Measurements from ENCODE around the gene KLF11. TPM values are rescaled to one million over a fixed set of nuclear protein-coding genes. Genes with fewer than 3 reads are reported as not detected.

KLF11 gene
- total and polyA plus RNA-seq, 2 donors (not counting 3 experiments of a cell fraction or from before 2014, with no cell fraction given), result 10.5 to 11.3 TPM

DNA sequence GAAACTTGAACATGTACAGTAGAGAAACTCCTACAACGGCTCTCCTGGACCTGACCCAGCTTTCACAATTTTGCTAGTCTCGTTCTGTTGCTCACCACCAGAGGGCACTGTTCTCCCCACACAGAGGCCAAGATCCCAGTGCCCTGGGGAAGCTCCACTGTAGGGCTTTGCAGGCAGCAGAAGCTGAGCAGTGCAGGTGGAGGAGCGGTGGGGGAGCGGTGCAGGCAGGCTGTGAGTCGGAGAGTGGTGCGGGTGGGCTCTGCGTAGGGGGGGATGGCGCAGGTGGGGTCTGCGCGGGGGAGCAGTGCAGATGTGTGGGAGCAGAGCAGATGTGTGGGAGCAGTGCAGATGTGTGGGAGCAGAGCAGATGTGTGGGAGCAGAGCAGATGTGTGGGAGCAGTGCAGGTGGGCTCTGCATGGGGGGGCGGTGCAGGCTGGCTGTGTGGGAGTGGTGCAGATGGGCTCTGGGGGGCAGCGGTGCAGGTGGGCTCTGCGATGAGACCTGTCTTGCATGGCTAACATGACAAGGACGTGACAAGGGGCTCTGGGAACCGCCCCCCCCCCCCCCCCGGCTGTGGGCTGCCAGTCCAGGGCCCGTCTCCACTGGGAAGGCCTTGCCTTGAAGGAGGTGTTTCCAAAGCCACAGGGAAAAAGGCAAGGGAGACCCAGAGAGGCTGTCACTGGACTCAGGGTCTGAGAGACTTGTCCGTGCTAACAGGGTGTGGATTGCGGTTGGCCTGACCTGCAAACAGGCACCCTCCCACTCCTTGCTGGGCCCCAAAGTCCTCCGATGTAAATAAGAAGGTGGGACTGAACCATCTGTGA is 29.5 kb downstream of the KLF11 start:
- peak overlapping the region; percentile 12 for H3K4me2 ChIP-seq (ENCODE audit: insufficient read depth, low read length)
- FAIRE-seq (peak; percentile 96), DNase-seq (ENCODE audit: low read depth, low spot score) (peak; percentile 76)
- H3K27ac ChIP-seq (ENCODE audit: insufficient read depth, low read depth, low read length), result no peak overlapping the region
- CTCF ChIA-PET, result interaction anchor here (0.6 to 11.8 kb wide), 69 partner anchors 9 to 596 kb away, joined by 3 to 565 read pairs (median 4); partner anchors contain the start of genes HPCAL1, KLF11, ODC1 and RRM2
- no peaks in the 10 kb centered on the region for H3K9me1 ChIP-seq (replicated peaks; ENCODE audit: control insufficient read depth, extremely low read depth, insufficient read depth, low read length)
- no peaks in the 10 kb centered on the region for H3K79me2 ChIP-seq (ENCODE audit: control insufficient read depth, insufficient read depth, low read length)
- intact Hi-C loops (cut with micrococcal nuclease) (loop anchor here (1.0 to 2.0 kb wide), 5 partner anchors 24 to 596 kb away; no protein-coding TSS in a partner anchor), dilution Hi-C loops (cut with MboI; ENCODE audit: extremely low pct_ligation_motif_present, low sequenced_read_pairs) (no loop called here)
- POLR2A ChIA-PET, result interaction anchor here (0.5 to 1.1 kb wide), 2 partner anchors 16 to 362 kb away, joined by 4 to 6 read pairs; no protein-coding TSS in a partner anchor
- no peak overlapping the region for H3K4me3 ChIP-seq (replicated peaks in 1 of 3; ENCODE audit: insufficient read depth in 1 of 3, low read depth in 1 of 3, low read length in 3 of 3)
- TF ChIP-seq, protein P1, sequence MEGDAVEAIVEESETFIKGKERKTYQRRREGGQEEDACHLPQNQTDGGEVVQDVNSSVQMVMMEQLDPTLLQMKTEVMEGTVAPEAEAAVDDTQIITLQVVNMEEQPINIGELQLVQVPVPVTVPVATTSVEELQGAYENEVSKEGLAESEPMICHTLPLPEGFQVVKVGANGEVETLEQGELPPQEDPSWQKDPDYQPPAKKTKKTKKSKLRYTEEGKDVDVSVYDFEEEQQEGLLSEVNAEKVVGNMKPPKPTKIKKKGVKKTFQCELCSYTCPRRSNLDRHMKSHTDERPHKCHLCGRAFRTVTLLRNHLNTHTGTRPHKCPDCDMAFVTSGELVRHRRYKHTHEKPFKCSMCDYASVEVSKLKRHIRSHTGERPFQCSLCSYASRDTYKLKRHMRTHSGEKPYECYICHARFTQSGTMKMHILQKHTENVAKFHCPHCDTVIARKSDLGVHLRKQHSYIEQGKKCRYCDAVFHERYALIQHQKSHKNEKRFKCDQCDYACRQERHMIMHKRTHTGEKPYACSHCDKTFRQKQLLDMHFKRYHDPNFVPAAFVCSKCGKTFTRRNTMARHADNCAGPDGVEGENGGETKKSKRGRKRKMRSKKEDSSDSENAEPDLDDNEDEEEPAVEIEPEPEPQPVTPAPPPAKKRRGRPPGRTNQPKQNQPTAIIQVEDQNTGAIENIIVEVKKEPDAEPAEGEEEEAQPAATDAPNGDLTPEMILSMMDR (IDR thresholded peaks at IDR 0.05; ENCODE audit: extremely low read depth in 1 of 2, insufficient read depth in 1 of 2, low read depth in 1 of 2, low read length in 2 of 2), result peak; percentile 87 to 90
- no peak for TF ChIP-seq GATA2 (IDR thresholded peaks at IDR 0.05; ENCODE audit: insufficient read depth, insufficient read length, low read depth, low read length)
- H3K9ac ChIP-seq (replicated peaks; ENCODE audit: extremely low read depth, insufficient read depth, low read length), result no peak overlapping the region
- H2AFZ ChIP-seq (ENCODE audit: low read depth, low read length), result no peak overlapping the region
- peaks cover 11 to 14% of the 10 kb centered on the region in 2 experiments for H3K27me3 ChIP-seq (ENCODE audit: control insufficient read depth in 2 of 2, insufficient read depth in 2 of 2, low read length in 2 of 2)
- no peaks in the 10 kb centered on the region for H3K36me3 ChIP-seq (ENCODE audit: control insufficient read depth in 2 of 2, extremely low read depth in 1 of 2, insufficient read depth in 2 of 2, low read length in 2 of 2)
- H4K20me1 ChIP-seq (replicated peaks; ENCODE audit: control insufficient read depth, extremely low read depth, insufficient read depth, low read length), result no peaks in the 10 kb centered on the region
- no TSS peak for BruUV-seq (replicated peaks)
- no peaks in the 10 kb centered on the region for H3K9me3 ChIP-seq (replicated peaks; ENCODE audit: control insufficient read depth, insufficient read depth, low read length)
- H3K4me1 ChIP-seq (ENCODE audit: control insufficient read depth, extremely low read depth, insufficient read depth, low read length), result no peaks in the 10 kb centered on the region

DNA sequence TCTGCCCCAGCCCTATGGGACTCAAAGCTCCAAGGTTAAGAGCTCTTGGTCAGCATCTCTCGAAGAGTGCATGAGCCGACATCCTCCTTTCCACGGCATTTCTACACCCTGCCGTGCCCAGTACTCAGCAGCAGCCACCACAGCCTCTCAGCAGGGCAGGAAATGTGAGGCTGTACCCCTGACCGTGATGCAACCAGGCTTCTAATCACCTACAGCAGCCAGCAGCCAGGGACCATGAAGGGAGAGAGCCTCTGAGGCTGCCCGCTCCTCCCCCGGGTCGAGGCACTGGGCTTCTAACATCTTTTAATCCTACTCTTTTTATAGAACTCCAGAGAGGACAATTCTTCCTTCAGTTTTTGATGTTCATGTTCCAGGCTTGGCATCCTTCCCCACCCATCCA is 30.4 kb downstream of the KLF11 start:
- Histone ChIP-seq H3K9me1 (replicated peaks; ENCODE audit: control insufficient read depth, extremely low read depth, insufficient read depth, low read length) (no peaks in the 10 kb centered on the region), H3K27ac (ENCODE audit: insufficient read depth, low read depth, low read length) (no peak overlapping the region), H4K20me1 (replicated peaks; ENCODE audit: control insufficient read depth, extremely low read depth, insufficient read depth, low read length) (no peaks in the 10 kb centered on the region), H3K4me2 (ENCODE audit: insufficient read depth, low read length) (no peak overlapping the region), H2AFZ (ENCODE audit: low read depth, low read length) (no peak overlapping the region), H3K36me3 (ENCODE audit: control insufficient read depth in 2 of 2, extremely low read depth in 1 of 2, insufficient read depth in 2 of 2, low read length in 2 of 2) (no peaks in the 10 kb centered on the region), H3K27me3 (ENCODE audit: control insufficient read depth in 2 of 2, insufficient read depth in 2 of 2, low read length in 2 of 2) (peaks cover 19 to 22% of the 10 kb centered on the region in 2 experiments), H3K79me2 (ENCODE audit: control insufficient read depth, insufficient read depth, low read length) (no peaks in the 10 kb centered on the region), H3K4me3 (replicated peaks in 1 of 3; ENCODE audit: insufficient read depth in 1 of 3, low read depth in 1 of 3, low read length in 3 of 3) (no peak overlapping the region), H3K4me1 (ENCODE audit: control insufficient read depth, extremely low read depth, insufficient read depth, low read length) (no peaks in the 10 kb centered on the region), H3K9ac (replicated peaks; ENCODE audit: extremely low read depth, insufficient read depth, low read length) (no peak overlapping the region), H3K9me3 (replicated peaks; ENCODE audit: control insufficient read depth, insufficient read depth, low read length) (no peaks in the 10 kb centered on the region)
- no peak for TF ChIP-seq FOS (IDR thresholded peaks at IDR 0.05; ENCODE audit: borderline replicate concordance, insufficient read depth, low read length)
- no peak for TF ChIP-seq MYC (IDR thresholded peaks at IDR 0.05; ENCODE audit: low read depth, low read length)
- TF ChIP-seq, protein P2, sequence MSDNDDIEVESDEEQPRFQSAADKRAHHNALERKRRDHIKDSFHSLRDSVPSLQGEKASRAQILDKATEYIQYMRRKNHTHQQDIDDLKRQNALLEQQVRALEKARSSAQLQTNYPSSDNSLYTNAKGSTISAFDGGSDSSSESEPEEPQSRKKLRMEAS (IDR thresholded peaks at IDR 0.05; ENCODE audit: insufficient read depth, insufficient read length), result no peak
- TF ChIP-seq JUN (IDR thresholded peaks at IDR 0.05; ENCODE audit: borderline replicate concordance, insufficient read depth, insufficient read length, low read depth), result no peak
- ChIA-PET CTCF (interaction anchor here (1.5 to 11.8 kb wide), 20 partner anchors 15 to 586 kb away, joined by 6 to 565 read pairs (median 14); partner anchors contain the start of genes RRM2 and TAF1B), POLR2A (no interaction called here)
- DNase-seq (ENCODE audit: low read depth, low spot score) (no peak), FAIRE-seq (no peak)
- dilution Hi-C loops (cut with MboI; ENCODE audit: extremely low pct_ligation_motif_present, low sequenced_read_pairs) (no loop called here), intact Hi-C loops (cut with micrococcal nuclease) (loop anchor here (2.0 kb wide), 1 partner anchor 595 kb away; no protein-coding TSS in a partner anchor)
- no TSS peak for BruUV-seq (replicated peaks)

Measured in endothelial cell of umbilical vein (primary cell).